GM19023 (cell line): ENCODE measurements around the gene PRAMEF11.
"Not testable (repeated sequence)": the region's sequence is repeated elsewhere in the genome, so short reads cannot be mapped to it uniquely, and the experiment has no call there.

ENCODE experiments used
- ATAC-seq: cut with Tn5 transposase; IDR thresholded peaks from one replicate; pipeline ENCODE4 v1.9.1; 2021; ENCODE audit warnings: mild to moderate bottlenecking, moderate library complexity; ENCODE audit not compliant: unreplicated experiment

The PRAMEF11 gene

DNA sequence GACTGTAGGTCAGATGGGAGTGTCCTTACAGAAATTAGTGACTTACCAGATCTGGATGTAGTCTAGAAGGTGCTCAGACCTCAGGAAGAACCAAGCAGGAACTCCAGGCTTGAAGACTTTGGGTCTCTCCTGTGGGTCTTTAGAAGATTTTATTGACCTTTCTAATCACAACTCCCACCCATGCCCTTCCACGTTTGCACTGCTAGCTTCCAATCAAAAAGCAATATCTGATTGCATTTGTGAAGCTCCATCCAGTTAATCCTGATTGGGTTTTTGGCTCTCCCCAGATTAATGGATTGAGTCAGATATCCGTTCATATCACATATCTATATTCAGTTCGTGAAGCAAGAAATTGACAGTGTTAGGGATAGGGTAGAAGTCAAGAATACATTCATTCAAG is at the start of gene PRAMEF11:
Gene PRAMEF11, minus strand, starts transcription at position 101 of the 400 bp plus-strand sequence. CDS start 2,621 bp downstream, outside the sequence.
- ATAC-seq: not testable (repeated sequence)

DNA sequence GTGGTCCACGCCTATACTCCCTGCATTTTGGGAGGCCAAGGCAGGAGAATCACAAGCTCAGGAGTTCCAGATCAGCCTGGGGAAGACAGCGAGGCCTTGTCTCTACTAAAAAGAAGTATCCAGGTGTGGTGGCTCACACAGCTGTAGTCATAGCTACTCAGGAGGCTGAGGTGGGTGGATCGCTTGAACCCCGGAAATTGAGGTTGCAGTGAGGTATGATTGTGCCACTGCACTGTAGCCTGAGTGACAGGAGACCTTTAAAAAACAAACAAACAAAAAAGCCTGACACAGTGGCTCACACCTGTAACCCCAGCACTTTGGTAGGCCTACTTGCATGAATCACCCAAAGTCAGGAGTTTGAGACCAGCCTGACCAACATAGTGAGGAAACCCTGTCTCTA is 47.2 kb upstream of the PRAMEF11 start:
- ATAC-seq: not testable (repeated sequence)

DNA sequence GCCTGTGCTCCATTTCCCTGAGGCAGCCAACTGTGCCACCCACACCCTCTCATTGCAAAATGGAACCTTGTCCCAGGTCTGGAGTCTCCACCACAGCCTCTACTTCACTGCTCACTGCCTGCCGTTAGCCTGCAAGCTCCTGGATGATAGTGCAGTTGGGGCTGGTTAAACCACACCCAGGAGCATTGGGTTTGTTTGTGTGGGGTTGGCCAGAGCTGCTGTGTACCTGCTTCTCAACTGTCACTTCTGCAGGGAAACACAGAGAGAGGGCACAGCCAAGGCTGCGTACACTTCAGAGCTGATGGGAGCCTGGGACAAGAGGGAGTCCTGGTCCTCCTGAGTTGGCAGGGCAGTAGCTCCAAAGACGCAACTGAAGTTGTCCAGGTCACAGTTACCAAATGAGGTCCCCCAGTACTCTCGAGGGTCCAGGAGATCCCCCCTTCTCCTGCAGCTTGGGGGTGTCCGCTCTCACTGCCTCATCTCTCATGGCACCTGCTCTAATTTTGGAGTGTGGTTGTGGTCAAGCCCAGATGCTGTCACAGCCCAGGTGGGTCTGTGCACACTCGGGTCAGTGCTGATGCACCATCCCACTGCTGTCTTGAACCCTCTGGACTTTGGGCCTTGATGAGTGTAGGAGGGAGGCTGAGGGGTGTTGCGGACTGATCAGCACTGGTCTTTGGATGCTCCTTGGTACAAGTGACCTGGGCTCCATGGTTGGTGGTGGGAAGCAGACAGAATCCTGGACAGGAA is 32.1 kb upstream of the PRAMEF11 start:
- not testable (repeated sequence) for ATAC-seq

DNA sequence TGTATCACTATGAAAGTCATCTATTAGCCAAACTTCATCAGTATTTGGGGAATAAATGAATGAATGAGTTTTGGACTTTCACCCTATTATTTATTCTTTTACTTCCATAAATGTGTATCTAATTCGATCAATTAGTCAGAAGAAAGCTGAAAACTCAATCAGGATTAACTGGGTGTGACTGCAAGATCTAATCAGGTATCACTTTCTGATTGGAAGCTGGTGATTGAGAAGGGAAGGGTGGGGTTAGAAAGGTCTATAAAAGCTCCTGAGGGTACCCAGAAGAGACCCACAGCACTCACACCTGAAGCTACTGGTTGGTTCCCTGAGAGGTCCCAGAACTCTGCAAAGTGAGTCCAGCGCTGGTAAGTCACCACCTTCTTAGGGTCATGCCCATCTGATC is 25.6 kb upstream of the PRAMEF11 start, which contains the start of gene PRAMEF2:
Gene PRAMEF2, plus strand, starts transcription at position 301 of the 400 bp plus-strand sequence. CDS start 1,924 bp downstream, outside the sequence.
- ATAC-seq: not testable (repeated sequence)

DNA sequence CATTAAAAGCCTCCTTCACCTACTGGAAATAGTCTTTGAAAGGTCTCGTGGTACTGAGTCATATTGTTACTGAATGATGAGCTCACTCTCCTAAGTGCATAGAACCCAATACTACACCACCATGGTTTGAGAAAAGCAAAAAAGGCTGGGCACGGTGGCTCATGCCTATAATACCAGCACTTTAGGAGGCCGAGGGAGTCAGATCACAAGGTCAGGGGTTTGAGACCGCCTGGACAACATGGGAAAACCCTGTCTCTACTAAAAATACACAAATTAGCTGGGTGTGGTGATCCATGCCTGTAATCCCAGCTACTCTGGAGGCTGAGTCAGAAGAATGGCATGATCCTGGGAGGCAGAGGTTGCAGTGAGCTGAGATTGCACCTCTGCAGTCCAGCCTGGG is 20.6 kb upstream of the PRAMEF11 start:
- no peak for ATAC-seq

DNA sequence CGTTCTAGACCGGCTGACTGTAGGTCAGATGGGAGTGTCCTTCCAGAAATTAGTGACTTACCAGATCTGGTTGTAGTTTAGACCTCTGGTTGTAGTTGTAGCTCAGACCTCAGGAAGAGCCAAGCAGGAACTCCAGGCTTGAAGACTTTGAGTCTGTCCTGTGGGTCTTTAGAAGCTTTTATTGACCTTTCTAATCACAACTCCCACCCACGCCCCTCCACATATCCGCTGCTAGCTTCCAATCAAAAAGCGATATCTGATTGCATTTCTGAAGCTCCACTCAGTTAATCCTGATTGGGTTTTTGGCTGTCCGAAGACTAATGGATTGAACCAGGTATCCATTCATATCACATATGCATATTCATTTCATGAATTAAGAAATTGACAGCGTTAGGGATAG is 17.4 kb upstream of the PRAMEF11 start, which contains the start of gene HNRNPCL1:
Gene HNRNPCL1, minus strand, starts transcription at position 101 of the 400 bp plus-strand sequence. CDS start 431 bp downstream, outside the sequence.
- not testable (repeated sequence) for ATAC-seq

DNA sequence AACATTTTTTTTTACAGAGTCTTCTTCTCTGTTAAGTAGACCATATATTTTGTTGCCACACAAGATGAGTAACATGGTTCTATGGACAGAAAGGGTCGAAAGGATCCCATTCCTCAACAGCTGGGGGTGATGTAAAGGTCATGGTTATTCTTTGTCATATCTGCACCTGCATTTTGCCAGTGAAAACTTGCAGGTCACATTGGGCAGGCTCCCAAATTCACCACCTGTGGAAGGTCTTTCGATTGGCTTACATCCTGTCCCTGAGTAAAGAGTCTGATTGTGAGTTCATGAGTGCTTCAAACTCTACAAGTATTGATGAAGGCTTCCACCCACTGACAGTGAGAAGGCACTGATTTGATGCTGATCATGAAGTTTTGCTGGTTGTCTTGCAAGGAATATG is 2.0 kb upstream of the PRAMEF11 start:
- ATAC-seq: not testable (repeated sequence)

DNA sequence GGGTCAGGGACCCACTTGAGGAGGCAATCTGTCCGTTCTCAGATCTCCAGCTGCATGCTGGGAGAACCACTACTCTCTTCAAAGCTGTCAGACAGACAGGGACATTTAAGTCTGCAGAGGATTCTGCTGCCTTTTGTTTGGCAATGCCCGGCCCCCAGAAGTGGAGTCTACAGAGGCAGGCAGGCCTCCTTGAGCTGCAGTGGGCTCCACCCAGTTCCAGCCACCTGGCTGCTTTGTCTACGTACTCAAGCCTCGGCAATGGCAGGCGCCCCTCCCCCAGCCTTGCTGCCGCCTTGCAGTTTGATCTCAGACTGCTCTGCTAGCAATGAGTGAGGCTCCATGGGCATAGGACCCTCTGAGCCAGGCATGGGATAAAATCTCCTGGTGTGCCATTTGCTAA is 12.1 kb downstream of the PRAMEF11 start:
- ATAC-seq: not testable (repeated sequence)

DNA sequence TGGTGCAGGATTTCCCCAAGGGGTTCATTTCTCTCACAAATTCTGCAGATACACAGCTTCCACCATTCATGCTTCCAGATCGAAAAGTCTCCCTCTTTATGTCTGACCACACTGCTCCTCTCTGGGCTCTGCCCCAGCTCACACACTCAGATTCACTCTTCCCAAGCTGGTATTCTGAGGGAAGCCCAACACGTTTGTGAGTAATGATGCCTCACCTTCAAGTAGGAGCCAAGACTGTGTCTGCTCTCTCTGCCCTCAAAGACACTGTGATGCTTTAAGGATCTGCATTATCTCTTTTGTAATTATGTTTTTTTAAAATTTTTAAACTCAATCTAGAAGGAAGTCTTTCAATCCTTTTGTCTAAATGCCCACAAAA is 19.8 kb downstream of the PRAMEF11 start:
- no peak for ATAC-seq

DNA sequence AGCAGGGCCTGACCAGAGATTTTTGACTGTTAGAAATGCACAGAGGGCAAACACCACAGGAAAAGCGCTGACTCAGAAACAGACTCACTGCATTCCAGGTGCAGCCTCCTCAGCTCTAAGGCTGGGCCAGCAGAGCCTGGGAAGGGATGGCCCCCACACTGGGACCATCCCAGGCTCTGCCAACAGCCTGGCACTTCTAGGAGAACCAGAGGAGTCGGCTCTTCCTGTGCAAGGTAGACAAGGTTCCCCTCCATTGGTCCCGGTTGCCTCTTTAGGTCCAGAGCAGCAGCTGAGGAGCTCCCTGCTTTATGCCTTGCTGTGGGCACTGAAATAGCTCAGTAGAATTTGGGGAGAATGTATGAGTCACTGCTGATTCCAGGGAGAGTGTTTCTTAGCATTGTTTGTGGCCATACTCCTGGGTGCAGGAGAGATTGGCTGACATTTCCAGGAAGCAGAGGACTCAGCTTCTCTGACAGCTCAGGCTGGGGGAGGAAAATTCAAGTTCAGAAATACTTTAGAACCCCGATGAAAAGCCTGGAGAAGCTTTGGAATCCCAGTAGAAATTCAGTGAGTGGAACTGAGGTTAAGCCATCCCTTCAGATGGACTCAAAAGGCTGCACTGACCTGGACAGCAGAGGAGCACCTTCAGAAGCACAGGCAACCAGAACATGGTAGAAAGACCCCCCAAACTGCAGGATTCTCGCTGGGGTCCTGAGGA is 20.4 kb downstream of the PRAMEF11 start:
- ATAC-seq: no peak

DNA sequence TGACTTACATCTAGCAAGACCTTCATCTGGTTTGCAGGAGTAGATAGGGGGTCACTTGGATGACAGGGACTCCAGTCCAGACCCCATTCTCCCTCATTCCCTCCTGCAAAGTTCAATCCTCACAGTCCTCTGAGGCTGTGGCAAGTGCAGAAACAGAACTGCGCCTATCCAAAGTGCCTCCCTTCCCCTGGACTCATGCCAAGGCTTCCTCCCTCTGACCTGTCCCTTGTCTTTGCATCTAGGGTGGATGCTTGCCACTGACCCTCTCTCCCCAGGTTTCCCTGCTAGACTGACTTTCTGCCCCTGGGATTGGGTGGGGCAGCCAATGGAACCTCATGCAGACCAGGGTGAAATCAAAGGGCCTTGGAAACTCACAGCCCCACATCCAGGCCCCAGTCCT is 21.3 kb downstream of the PRAMEF11 start:
- no peak for ATAC-seq

DNA sequence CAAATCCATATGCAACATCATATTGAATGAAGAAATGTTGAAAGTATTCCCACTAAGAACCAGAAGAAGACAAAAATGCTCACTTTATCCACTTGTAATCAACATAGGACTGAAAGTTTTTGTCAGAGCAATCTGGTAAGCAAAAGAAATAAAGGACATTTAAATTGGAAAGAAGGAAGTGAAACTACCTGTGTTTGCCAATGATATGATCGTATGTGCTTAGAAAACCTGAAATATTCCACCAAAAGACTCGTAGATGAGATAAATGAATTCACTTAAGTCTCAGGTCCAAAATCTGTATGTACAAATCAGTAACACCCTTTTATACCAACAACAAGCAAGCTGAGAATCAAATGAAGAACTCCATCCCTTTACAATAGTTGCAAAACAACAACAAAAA is 31.5 kb downstream of the PRAMEF11 start:
- ATAC-seq: no peak

DNA sequence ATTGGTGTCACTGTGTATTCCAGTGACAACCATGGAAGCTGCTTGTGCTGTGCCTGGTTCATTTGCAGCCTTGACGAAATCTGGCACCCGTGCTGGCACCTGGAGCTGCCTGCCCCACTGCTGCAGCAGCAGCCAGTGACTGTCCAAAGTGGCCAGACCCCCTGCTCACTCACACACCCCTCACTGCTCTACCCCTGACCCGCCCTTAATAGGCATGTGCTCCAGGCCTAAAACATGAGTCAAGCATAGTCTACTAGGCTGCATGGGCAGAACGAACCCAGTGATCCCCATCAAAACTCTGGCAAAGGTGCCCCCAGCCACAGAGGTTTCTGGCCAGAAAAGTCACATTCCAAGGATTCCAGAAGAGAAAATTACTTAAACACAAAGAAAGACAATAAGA is 32.3 kb downstream of the PRAMEF11 start:
- ATAC-seq: no peak

DNA sequence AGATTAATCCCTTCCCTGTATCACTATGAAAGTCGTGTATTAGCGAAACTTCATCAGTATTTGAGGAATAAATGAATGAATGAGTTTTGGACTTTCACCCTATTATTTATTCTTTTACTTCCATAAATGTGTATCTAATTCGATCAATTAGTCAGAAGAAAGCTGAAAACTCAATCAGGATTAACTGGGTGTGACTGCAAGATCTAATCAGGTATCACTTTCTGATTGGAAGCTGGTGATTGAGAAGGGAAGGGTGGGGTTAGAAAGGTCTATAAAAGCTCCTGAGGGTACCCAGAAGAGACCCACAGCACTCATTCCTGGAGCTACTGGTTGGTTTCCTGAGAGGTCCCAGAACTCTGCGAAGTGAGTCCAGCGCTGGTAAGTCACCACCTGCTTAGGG is 40.1 kb downstream of the PRAMEF11 start, which contains the start of gene PRAMEF1:
Gene PRAMEF1, plus strand, starts transcription at position 301 of the 400 bp plus-strand sequence. CDS start 1,831 bp downstream, outside the sequence.
- ATAC-seq: not testable (repeated sequence)

DNA sequence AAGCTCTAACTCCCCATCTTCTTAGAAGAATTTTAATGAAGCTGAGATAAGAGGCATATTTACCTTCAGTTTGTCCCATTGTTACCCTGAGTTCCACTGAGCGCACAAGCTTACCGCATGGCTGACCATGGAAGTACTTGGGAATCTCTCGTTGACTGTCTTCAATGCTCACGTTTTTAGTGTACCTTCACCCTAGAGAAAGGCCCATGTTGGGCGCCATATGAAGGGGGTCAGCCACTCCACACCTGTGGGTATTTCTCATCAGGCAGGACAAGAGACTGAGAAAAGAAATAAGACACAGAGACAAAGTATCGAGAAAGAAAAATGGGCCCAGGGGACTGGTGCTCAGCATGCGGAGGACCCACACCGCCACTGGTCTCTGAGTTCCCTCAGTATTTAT is 46.5 kb downstream of the PRAMEF11 start:
- ATAC-seq: not testable (repeated sequence)

DNA sequence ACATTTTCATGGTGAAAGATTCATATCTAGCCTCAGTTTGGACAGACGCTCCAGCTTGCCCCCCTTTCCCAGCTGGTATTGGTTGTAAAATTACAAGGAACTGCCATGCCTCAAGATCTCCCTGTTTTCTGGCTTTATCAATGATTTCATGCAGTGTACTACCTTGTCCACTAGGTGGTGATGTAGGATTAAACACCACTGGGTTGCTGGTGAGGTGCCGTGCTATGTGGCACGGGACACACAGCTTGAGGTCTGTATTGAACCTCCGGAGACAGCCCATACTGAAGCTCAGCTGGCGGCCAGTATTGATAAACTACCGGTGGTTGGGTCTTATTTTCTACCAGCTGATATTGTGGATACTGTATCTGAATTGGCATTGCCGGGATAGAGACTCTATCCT is 47.4 kb downstream of the PRAMEF11 start:
- not testable (repeated sequence) for ATAC-seq

DNA sequence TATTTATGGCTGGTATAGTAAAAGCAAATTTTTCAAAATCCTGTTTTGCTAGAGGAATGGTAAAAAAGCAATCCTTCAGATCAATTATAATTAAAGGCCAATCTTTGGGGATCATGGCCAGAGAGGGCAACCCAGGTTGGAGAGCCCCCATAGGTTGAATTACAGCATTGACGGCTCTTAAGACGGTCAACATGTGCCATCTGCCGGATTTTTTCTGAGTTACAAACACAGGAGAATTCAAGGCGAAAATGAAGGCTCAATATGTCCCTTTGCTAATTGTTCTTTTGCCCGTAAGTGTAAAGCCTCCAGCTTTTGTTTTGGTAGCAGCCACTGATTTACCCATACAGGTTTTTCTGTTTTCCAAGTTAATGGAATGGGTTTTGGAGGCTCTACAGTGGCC is 49.7 kb downstream of the PRAMEF11 start:
- not testable (repeated sequence) for ATAC-seq

DNA sequence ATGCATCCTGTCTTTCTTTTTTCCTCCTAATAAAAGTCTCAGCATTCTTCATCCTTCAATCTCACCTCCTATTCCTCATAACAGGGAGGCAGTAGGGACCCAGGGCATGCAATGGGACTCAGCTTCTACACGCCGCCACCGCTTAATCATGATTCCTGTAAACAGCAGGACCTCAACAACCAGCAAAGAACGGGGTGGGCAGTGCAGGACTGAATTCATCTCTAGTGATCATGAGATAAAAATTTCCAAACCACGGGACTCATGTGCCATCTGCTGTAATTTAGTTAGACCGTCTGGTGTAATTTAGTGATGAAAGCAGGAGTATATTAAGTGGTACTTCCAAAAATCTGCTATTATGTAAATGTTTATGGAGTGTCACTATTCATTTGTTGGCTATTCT is 52.3 kb downstream of the PRAMEF11 start:
- no peak for ATAC-seq

DNA sequence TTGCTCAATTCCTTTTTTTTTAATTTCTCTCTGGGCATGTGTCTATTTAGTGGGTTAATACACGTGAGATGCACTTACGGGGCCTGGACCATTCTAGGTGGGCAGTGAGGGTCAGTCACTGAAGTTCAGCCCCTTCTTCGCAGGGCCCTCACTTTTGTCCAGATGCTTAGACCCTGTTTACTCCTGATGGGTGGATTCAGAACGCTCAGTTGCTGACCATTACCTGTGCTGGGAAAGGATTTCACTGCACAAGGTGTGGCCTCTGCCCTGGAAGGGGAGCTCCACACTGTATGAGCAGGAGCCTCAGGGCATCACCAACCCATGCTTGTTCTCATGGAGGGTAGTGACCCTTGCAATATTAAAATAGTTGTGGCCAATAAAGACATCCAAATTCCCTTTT is 53.1 kb downstream of the PRAMEF11 start:
- no peak for ATAC-seq

DNA sequence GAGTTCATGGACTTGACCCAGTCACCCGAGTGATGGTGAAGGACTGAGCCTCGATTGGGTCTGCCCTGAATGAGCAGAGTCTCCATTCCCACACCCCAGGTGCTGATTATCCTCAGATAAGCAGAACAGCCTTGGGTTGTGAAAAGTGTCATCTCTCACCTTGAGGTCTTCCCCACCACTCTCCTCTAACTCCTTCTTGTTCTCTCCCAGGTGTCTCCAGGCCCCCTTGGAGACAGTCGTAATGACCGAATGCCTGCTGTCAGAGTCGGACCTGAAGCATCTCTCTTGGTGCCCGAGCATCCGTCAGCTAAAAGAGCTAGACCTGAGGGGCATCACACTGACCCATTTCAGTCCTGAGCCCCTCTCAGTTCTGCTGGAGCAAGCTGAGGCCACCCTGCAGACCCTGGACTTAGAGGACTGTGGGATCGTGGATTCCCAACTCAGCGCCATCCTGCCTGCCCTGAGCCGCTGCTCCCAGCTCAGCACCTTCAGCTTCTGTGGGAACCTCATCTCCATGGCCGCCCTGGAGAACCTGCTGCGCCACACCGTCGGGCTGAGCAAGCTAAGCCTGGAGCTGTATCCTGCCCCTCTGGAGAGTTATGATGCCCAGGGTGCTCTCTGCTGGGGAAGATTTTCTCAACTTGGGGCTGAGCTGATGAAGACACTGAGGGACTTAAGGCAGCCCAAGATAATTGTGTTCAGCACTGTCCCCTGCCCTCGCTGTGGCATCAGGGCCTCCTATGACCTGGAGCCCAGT is 54.2 kb downstream of the PRAMEF11 start:
- no peak for ATAC-seq

DNA sequence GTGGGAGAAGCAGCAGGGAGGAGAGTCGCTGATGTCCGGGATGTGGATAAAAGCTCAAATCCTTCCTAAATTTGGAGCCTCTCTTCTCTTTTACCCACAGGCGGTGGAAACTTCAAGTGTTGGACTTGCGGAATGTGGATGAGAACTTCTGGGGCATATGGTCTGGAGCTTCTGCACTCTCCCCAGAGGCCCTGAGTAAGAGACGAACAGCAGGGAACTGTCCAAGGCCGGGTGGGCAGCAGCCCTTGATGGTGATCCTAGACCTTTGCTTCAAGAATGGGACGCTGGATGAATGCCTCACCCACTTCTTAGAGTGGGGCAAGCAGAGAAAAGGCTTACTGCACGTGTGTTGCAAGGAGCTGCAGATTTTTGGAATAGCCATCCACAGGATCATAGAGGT is 55.8 kb downstream of the PRAMEF11 start:
- ATAC-seq: no peak
